ENCODE results near the gene GPR162. TPM values are rescaled to one million over a fixed set of nuclear protein-coding genes. Genes with fewer than 3 reads are reported as not detected.

The GPR162 gene
- total RNA-seq, 1 experiment from 2014 or later: 6.1 TPM

- Histone ChIP-seq H3K18ac (ENCODE audit: insufficient read length, low read depth, low read length) (no peak overlapping the region), H2BK20ac (ENCODE audit: low read depth, low read length, poor library complexity, severe bottlenecking) (no peak overlapping the region), H2AFZ (ENCODE audit: low read length) (no peak overlapping the region), H3K27me3 (ENCODE audit: insufficient read depth, low read length) (peaks cover 5% of the 10 kb centered on the region; the same call in 1 of the 2 replicates), H2AK5ac (ENCODE audit: insufficient read length, low read length) (no peak overlapping the region), H3K56ac (ENCODE audit: insufficient read length, low read depth, low read length) (no peak overlapping the region), H4K5ac (ENCODE audit: insufficient read length, low read depth, low read length) (no peak overlapping the region), H3K79me1 (ENCODE audit: insufficient read depth, low read depth, low read length, poor library complexity, severe bottlenecking) (no peaks in the 10 kb centered on the region), H2BK15ac (ENCODE audit: low read depth, low read length) (no peak overlapping the region), H3K27ac (ENCODE audit: insufficient read length, low read depth, low read length) (no peak overlapping the region), H3K4me2 (ENCODE audit: insufficient read depth, insufficient read length, low read length) (peak overlapping the region; percentile 84), H3K79me2 (ENCODE audit: insufficient read depth, low read length) (no peaks in the 10 kb centered on the region), H2BK5ac (ENCODE audit: insufficient read length, low read length) (no peak overlapping the region), H3K9ac (ENCODE audit: extremely low read depth, insufficient read length, low read length) (peak overlapping the region; percentile 1), H2BK12ac (ENCODE audit: insufficient read length, low read depth, low read length) (no peak overlapping the region), H2BK120ac (ENCODE audit: low read depth, low read length, poor library complexity, severe bottlenecking) (no peak overlapping the region), H3K23ac (ENCODE audit: insufficient read length, low read depth, low read length) (no peak overlapping the region), H3K4ac (ENCODE audit: low read depth, low read length) (no peak overlapping the region), H3T11ph (ENCODE audit: low read length) (no peak overlapping the region), H3K4me1 (ENCODE audit: insufficient read depth, low read length) (no peaks in the 10 kb centered on the region; the same call in 1 of the 2 replicates), H3K14ac (ENCODE audit: insufficient read depth, low read length) (no peak overlapping the region), H4K20me1 (ENCODE audit: control insufficient read depth, insufficient read depth, insufficient read length) (no peaks in the 10 kb centered on the region), H3K23me2 (ENCODE audit: insufficient read length, low read depth, low read length, poor library complexity, severe bottlenecking) (peaks cover 18% of the 10 kb centered on the region), H4K91ac (ENCODE audit: insufficient read length, low read depth, low read length) (no peak overlapping the region), H4K8ac (replicated peaks; ENCODE audit: insufficient read length, low read depth, low read length) (no peak overlapping the region), H3K9me3 (ENCODE audit: control insufficient read depth, low read depth, low read length) (no peaks in the 10 kb centered on the region)
- H3K9me3 Mint-ChIP-seq: peaks cover 0 to 3% of the 10 kb centered on the region in 2 experiments; a peak in 2 of 5 replicates
- H3K4me3 Mint-ChIP-seq: peak overlapping the region; percentile 83 to 95
- TF ChIP-seq CTCF (conservative IDR thresholded peaks at IDR 0.05): no peak
- peak; percentile 74 for DNase-seq
- peaks cover 38 to 41% of the 10 kb centered on the region in 2 experiments for H3K4me1 Mint-ChIP-seq
- peaks cover 43% of the 10 kb centered on the region for H3K27me3 Mint-ChIP-seq (ENCODE audit: low read depth)
- peaks cover 4 to 23% (median 21%) of the 10 kb centered on the region in 3 experiments for H3K36me3 Mint-ChIP-seq (ENCODE audit: insufficient read depth in 1 of 3, low read depth in 3 of 3)
- no CpG with 5 or more reads among the region's 14 CpGs for WGBS (ENCODE audit: extremely low coverage, insufficient read length, low lambda C conversion rate)
- H3K27ac Mint-ChIP-seq: peak overlapping the region in 2 of 3 experiments; percentile 72 to 84; a peak in 5 of 7 replicates
Observed at GRCh38 chr12:6778217-6778573, 43.4 kb upstream of the GPR162 start.
